ENCODE results near the gene FLCN. TPM values are rescaled to one million over a fixed set of nuclear protein-coding genes. Genes with fewer than 3 reads are reported as not detected.

FLCN gene, protein sequence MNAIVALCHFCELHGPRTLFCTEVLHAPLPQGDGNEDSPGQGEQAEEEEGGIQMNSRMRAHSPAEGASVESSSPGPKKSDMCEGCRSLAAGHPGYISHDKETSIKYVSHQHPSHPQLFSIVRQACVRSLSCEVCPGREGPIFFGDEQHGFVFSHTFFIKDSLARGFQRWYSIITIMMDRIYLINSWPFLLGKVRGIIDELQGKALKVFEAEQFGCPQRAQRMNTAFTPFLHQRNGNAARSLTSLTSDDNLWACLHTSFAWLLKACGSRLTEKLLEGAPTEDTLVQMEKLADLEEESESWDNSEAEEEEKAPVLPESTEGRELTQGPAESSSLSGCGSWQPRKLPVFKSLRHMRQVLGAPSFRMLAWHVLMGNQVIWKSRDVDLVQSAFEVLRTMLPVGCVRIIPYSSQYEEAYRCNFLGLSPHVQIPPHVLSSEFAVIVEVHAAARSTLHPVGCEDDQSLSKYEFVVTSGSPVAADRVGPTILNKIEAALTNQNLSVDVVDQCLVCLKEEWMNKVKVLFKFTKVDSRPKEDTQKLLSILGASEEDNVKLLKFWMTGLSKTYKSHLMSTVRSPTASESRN
- total RNA-seq, result 10 to 100 TPM; 31.7 to 62.0 (median 39.2) TPM

DNA sequence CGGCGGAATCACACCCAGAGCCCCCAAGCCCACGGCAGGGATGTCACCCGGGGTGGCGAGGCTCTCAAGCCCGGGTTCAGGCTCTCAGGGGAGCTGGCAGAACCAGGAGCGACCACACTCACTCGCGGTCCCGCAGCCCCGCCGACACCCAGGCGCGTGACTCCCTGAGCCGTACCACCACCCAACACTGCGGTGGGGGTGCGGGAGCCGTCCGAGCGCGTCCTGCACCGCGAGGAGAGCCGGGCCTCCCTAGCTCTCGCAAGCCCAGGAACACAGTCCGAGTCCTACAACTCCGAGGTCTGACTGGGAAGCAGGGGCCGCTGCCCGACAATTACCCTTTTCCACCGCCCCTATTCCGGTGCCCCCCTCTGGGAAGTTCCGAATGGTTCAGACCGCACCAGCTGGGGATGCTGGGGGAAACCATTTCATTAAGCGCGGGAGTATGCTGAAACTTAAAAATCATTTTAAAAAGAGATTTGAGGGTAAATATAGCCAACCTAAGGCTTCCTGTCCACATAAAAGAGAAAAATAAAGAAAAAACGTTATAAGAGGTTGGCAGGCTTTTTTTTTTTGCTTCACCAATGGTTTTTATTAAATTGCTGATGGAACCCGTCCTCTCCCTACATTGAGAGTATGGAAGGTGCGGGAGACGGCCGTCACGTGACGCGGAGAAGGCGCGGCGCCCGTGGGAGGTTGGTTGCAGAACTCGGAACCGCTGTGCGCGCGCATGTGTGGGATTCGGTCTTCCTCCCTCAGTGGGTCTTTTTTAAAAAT is at the start of gene FLCN:
FLCN (minus strand) TSS at position 143 of the 774 bp plus-strand sequence. CDS start 9,031 bp downstream, outside the sequence.
- peaks cover 24 to 38% of the 10 kb centered on the region in 2 donors for H3K4me1 ChIP-seq
- intact Hi-C loops (cut with DNase I; ENCODE audit: low total_unique reads), result loop anchor here (2.0 to 5.0 kb wide), 4 partner anchors 44 to 545 kb away; partner anchors contain the start of genes COPS3 and PEMT
- in situ Hi-C loops (cut with MboI; ENCODE audit: low sequenced_read_pairs in 4 of 4), result no loop called here

DNA sequence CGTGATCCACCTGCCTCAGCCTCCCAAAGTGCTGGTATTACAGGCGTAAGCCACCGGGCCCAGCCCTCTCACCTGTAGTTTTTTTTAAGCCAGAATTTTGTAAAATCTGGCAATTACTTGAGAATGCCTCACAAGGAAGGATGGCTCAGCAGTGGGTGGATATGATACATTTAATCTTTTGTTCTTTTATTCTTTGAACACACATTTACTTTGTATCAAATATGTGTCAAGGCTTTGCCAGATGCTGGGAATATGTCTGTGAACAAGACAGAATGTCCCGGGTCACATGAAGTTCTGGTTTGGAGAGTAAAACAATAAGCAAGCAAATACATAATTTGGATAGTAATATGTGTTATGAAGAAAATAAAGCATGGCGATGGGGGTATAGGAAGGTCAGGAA is 49.0 kb upstream of the FLCN start:
- no peaks in the 10 kb centered on the region for H3K27me3 ChIP-seq
- H3K36me3 ChIP-seq, result no peaks in the 10 kb centered on the region
- ATAC-seq (no peak), DNase-seq (no peak)
- H3K9me3 ChIP-seq, result no peaks in the 10 kb centered on the region
- no peak overlapping the region for H3K4me3 ChIP-seq
- TF ChIP-seq, protein P1, sequence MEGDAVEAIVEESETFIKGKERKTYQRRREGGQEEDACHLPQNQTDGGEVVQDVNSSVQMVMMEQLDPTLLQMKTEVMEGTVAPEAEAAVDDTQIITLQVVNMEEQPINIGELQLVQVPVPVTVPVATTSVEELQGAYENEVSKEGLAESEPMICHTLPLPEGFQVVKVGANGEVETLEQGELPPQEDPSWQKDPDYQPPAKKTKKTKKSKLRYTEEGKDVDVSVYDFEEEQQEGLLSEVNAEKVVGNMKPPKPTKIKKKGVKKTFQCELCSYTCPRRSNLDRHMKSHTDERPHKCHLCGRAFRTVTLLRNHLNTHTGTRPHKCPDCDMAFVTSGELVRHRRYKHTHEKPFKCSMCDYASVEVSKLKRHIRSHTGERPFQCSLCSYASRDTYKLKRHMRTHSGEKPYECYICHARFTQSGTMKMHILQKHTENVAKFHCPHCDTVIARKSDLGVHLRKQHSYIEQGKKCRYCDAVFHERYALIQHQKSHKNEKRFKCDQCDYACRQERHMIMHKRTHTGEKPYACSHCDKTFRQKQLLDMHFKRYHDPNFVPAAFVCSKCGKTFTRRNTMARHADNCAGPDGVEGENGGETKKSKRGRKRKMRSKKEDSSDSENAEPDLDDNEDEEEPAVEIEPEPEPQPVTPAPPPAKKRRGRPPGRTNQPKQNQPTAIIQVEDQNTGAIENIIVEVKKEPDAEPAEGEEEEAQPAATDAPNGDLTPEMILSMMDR (IDR thresholded peaks at IDR 0.05 in 4 of 5, conservative IDR thresholded peaks at IDR 0.05 in 1 of 5), result no peak
- no peak for TF ChIP-seq POLR2A (IDR thresholded peaks at IDR 0.05)
- peaks cover 0 to 5% of the 10 kb centered on the region in 2 donors for H3K4me1 ChIP-seq
- no peak overlapping the region for H3K27ac ChIP-seq
- intact Hi-C loops (cut with DNase I; ENCODE audit: low total_unique reads) (no loop called here), in situ Hi-C loops (cut with MboI; ENCODE audit: low sequenced_read_pairs in 4 of 4) (loop anchor here in 1 of 4 donors (25.0 kb wide), 1 partner anchor 274 kb away; no protein-coding TSS in a partner anchor)

More for the DNA sequence above, at the start of gene FLCN:
- Histone ChIP-seq H3K27me3 (no peaks in the 10 kb centered on the region), H3K36me3 (peaks cover 0 to 8% of the 10 kb centered on the region in 2 donors), H3K4me3 (peak within 1 kb of the TSS; percentile 90 to 100 (median 100)), H3K27ac (peak within 1 kb of the TSS; percentile 98 to 100 (median 100)), H3K9me3 (no peaks in the 10 kb centered on the region)
- ATAC-seq (peak; percentile 65 to 67), DNase-seq (peak; percentile 80 to 89)
- peak; percentile 96 for TF ChIP-seq POLR2A (IDR thresholded peaks at IDR 0.05)
- TF ChIP-seq, protein P1 (IDR thresholded peaks at IDR 0.05 in 4 of 5, conservative IDR thresholded peaks at IDR 0.05 in 1 of 5), result peak in 2 of 5 experiments; percentile 46 to 54

DNA sequence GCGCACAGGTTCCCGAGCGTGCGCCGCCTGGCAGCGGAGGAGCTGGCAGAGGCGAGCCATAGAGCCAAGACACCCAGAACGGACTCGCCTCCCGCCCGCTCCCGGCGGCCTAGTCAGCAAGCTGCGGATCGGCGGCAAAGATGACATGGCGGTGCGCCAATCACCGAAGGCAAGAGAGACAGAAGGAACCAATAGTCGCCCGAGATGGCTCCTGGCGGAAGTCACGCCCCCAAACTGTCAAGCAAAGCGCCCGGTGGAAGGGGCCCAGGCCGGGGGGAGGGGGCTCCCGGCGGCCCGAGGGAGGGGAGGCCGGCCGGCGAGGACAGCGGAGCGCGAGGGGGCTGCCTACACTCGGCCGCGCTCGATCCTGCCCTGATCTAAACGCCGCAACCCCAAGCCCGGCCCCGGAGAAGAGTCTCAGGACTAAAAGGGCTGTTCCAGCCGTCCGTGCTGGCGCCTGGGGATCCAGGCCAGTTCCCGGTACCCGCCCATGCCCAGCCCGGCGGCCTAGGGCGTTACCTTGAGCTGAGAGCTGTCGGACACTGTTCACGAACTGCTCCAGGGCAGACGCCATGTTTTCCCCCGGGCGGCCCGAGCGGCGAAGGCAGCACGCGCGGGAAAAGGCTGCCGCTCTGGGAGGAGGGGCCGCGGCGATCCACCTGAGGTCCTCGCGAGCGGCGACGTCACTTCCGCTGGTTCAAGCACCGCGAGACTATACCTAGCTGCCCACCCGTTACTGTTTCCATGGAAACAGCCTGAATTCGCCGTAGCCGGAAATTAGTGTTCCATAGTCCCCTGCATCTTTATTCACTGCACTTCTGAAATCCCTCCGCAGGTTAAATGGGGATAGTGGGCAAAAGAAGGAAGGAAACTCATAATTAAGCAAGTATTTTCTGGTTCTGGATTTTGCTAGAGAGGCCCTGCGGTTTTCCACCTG is 43.9 kb upstream of the FLCN start, which contains the start of gene COPS3:
COPS3 (minus strand) TSS at position 634 of the 937 bp plus-strand sequence; CDS start at position 574, 60 bp downstream.
- no peaks in the 10 kb centered on the region for H3K36me3 ChIP-seq
- H3K4me1 ChIP-seq, result peaks cover 39 to 41% of the 10 kb centered on the region in 2 donors
- H3K27ac ChIP-seq, result peak within 1 kb of the TSS; percentile 97 to 100 (median 100)
- in situ Hi-C loops (cut with MboI; ENCODE audit: low sequenced_read_pairs in 4 of 4), result loop anchor here in 1 of 4 donors (25.0 kb wide), 1 partner anchor 269 kb away; no protein-coding TSS in a partner anchor
- H3K9me3 ChIP-seq, result no peaks in the 10 kb centered on the region
- intact Hi-C loops (cut with DNase I; ENCODE audit: low total_unique reads), result loop anchor here (1.0 to 5.0 kb wide), 5 partner anchors 44 to 902 kb away; partner anchors contain the start of genes ALKBH5, FLCN, MED9 and PEMT
- peak; percentile 90 to 91 for TF ChIP-seq POLR2A (IDR thresholded peaks at IDR 0.05)
- TF ChIP-seq, protein P1 (IDR thresholded peaks at IDR 0.05 in 4 of 5, conservative IDR thresholded peaks at IDR 0.05 in 1 of 5), result no peak
- no peaks in the 10 kb centered on the region for H3K27me3 ChIP-seq
- DNase-seq, result peak; percentile 98 to 99
- peak within 1 kb of the TSS; percentile 88 to 99 (median 92) for H3K4me3 ChIP-seq
- peak; percentile 95 for ATAC-seq
